WTC11 (cell line): ENCODE data around the gene FOXS1. TPM values are rescaled to one million over a fixed set of nuclear protein-coding genes. Genes with fewer than 3 reads are reported as not detected.

ENCODE experiments used
- ATAC-seq: fragments of 200-7000 bp; cut with Tn5 transposase; 2 replicates; pipeline ENCODE4 v1.10.0; 2021; ENCODE audit warnings: mild to moderate bottlenecking, moderate library complexity
- CTCF ChIA-PET: fragments of 300-600 bp; sonication (Branson Sonifier 250); formaldehyde crosslinking; loops from one replicate; lab custom pipeline; 2021; ENCODE audit warnings: antibody characterized with exemption; lab: Charles Lee
- POLR2A ChIA-PET: fragments of 350-600 bp; sonication (Branson Sonifier 250); formaldehyde crosslinking; loops from one replicate; lab custom pipeline; 2021; ENCODE audit warnings: antibody characterized with exemption; lab: Charles Lee
- DNase-seq: peaks from one replicate; pipeline ENCODE4 v3.0.0; 2021; ENCODE audit warnings: low spot score
- H3K27ac Mint-ChIP-seq: 2 replicates; pipeline ENCODE4 v1.8.0; 2021; ENCODE audit warnings: mixed read lengths
- H3K27me3 Mint-ChIP-seq: 2 replicates; pipeline ENCODE4 v1.8.0; 2021; ENCODE audit warnings: low read depth, mild to moderate bottlenecking, moderate library complexity, mixed read lengths
- H3K36me3 Mint-ChIP-seq: 2 replicates; pipeline ENCODE4 v1.8.0; 2021; ENCODE audit warnings: mixed read lengths
- H3K4me1 Mint-ChIP-seq: 2 replicates; pipeline ENCODE4 v1.8.0; 2022; ENCODE audit warnings: mixed read lengths
- H3K4me3 Mint-ChIP-seq: 2 replicates; pipeline ENCODE4 v1.8.0; 2021; ENCODE audit warnings: mild to moderate bottlenecking, moderate library complexity, mixed read lengths
- H3K9me3 Mint-ChIP-seq: 2 replicates; pipeline ENCODE4 v1.8.0; 2021; ENCODE audit warnings: mixed read lengths
- AFF4 ChIP-seq: sonication (generic); formaldehyde crosslinking; IDR thresholded peaks from 2 replicates; pipeline ENCODE4 v1.8.1; 2023; ENCODE audit warnings: mild to moderate bottlenecking, missing genetic modification reagents, borderline replicate concordance
- ATF6 ChIP-seq: sonication (generic); formaldehyde crosslinking; IDR thresholded peaks from 2 replicates; pipeline ENCODE4 v1.8.1; 2023; ENCODE audit warnings: mild to moderate bottlenecking, missing genetic modification reagents
- CREB1 ChIP-seq: sonication (generic); formaldehyde crosslinking; IDR thresholded peaks from 2 replicates; pipeline ENCODE4 v1.8.0; 2023; ENCODE audit warnings: mild to moderate bottlenecking, missing genetic modification reagents
- CTCF ChIP-seq: fragments of 200-600 bp; IDR thresholded peaks from 2 replicates; pipeline ENCODE4 v1.8.0; 2022; ENCODE audit warnings: antibody characterized with exemption
- ESRRA ChIP-seq: sonication (generic); formaldehyde crosslinking; IDR thresholded peaks from 2 replicates; pipeline ENCODE4 v1.8.1; 2022; ENCODE audit warnings: mild to moderate bottlenecking, missing genetic modification reagents, borderline replicate concordance
- FOXP4 ChIP-seq: sonication (generic); formaldehyde crosslinking; IDR thresholded peaks from 2 replicates; pipeline ENCODE4 v1.8.0; 2022; ENCODE audit warnings: mild to moderate bottlenecking, missing genetic modification reagents
- GRHL2 ChIP-seq: fragments of 250-450 bp; sonication (Bioruptor Pico); IDR thresholded peaks from 2 replicates; pipeline ENCODE4 v1.8.0; 2022; ENCODE audit warnings: mild to moderate bottlenecking, moderate library complexity; ENCODE audit not compliant: insufficient replicate concordance, severe bottlenecking
- GTF2I ChIP-seq: fragments of 250-450 bp; sonication (Bioruptor Pico); conservative IDR thresholded peaks from 2 replicates; pipeline ENCODE4 v1.4.0; 2021; ENCODE audit warnings: mild to moderate bottlenecking
- IRF1 ChIP-seq: sonication (generic); formaldehyde crosslinking; IDR thresholded peaks from 2 replicates; pipeline ENCODE4 v1.8.0; 2023; ENCODE audit warnings: missing genetic modification reagents
- JUN ChIP-seq: sonication (generic); formaldehyde crosslinking; IDR thresholded peaks from 2 replicates; pipeline ENCODE4 v1.8.0; 2023; ENCODE audit warnings: mild to moderate bottlenecking, missing genetic modification reagents
- MXD4 ChIP-seq: fragments of 250-450 bp; sonication (Bioruptor Pico); IDR thresholded peaks from 2 replicates; pipeline ENCODE4 v1.8.0; 2021; ENCODE audit warnings: mild to moderate bottlenecking, moderate library complexity, borderline replicate concordance
- OVOL2 ChIP-seq: fragments of 250-450 bp; sonication (Bioruptor Pico); IDR thresholded peaks from 2 replicates; pipeline ENCODE4 v1.9.0; 2021; ENCODE audit warnings: mild to moderate bottlenecking, borderline replicate concordance
- PREB ChIP-seq: sonication (generic); formaldehyde crosslinking; IDR thresholded peaks from 2 replicates; pipeline ENCODE4 v1.8.1; 2022; ENCODE audit warnings: mild to moderate bottlenecking, missing genetic modification reagents, moderate library complexity, borderline replicate concordance
- SMAD3 ChIP-seq: sonication (generic); formaldehyde crosslinking; IDR thresholded peaks from 2 replicates; pipeline ENCODE4 v1.8.0; 2022; ENCODE audit warnings: missing genetic modification reagents, mild to moderate bottlenecking, borderline replicate concordance
- SP1 ChIP-seq: sonication (generic); formaldehyde crosslinking; conservative IDR thresholded peaks from 2 replicates; pipeline ENCODE4 v1.8.1; 2022; ENCODE audit warnings: missing genetic modification reagents
- TEAD1 ChIP-seq: sonication (generic); formaldehyde crosslinking; IDR thresholded peaks from 2 replicates; pipeline ENCODE4 v1.8.0; 2022; ENCODE audit warnings: mild to moderate bottlenecking, missing genetic modification reagents
- TEAD4 ChIP-seq: sonication (generic); formaldehyde crosslinking; IDR thresholded peaks from 2 replicates; pipeline ENCODE4 v1.8.0; 2022; ENCODE audit warnings: mild to moderate bottlenecking, missing genetic modification reagents
- ZNF138 ChIP-seq: sonication (generic); formaldehyde crosslinking; conservative IDR thresholded peaks from 2 replicates; pipeline ENCODE4 v1.8.1; 2022; ENCODE audit warnings: mild to moderate bottlenecking, moderate library complexity, missing genetic modification reagents
- ZNF232 ChIP-seq: sonication (generic); formaldehyde crosslinking; IDR thresholded peaks from 2 replicates; pipeline ENCODE4 v1.8.0; 2022; ENCODE audit warnings: mild to moderate bottlenecking, missing genetic modification reagents
- ZNF263 ChIP-seq: sonication (generic); formaldehyde crosslinking; IDR thresholded peaks from 2 replicates; pipeline ENCODE4 v1.8.1; 2022; ENCODE audit warnings: low read depth, mild to moderate bottlenecking, moderate library complexity, missing genetic modification reagents
- total RNA-seq: library from RNA; stranded (reverse); gene quantifications from 3 replicates; pipeline ENCODE4 v1.2.3, GENCODE V29; 2021

FOXS1 gene
- total RNA-seq, 1 experiment from 2014 or later, result not detected

GRCh38 chr20:31848088-31848999, 2.9 kb upstream of the FOXS1 start (continued):
- TF ChIP-seq CTCF (no peak), TEAD4 (no peak), ZNF138 (no peak), CREB1 (CRISPR knock-in tag) (no peak), PREB (no peak), TEAD1 (CRISPR knock-in tag) (no peak), SP1 (CRISPR knock-in tag) (no peak), MXD4 (CRISPR knock-in tag) (no peak)

GRCh38 chr20:31846793-31847138, 1.4 kb upstream of the FOXS1 start:
- H3K9me3 Mint-ChIP-seq, result no peaks in the 10 kb centered on the region
- TF ChIP-seq FOXP4, result no peak
- no peak for TF ChIP-seq ATF6 (CRISPR knock-in tag)
- no peak for TF ChIP-seq SMAD3 (CRISPR knock-in tag)
- TF ChIP-seq OVOL2 (CRISPR knock-in tag), result no peak
- TF ChIP-seq GRHL2 (CRISPR knock-in tag), result no peak
- TF ChIP-seq ZNF263, result no peak
- no peak for TF ChIP-seq AFF4 (CRISPR knock-in tag)
- TF ChIP-seq IRF1 (CRISPR knock-in tag), result no peak
- no peak for TF ChIP-seq JUN (CRISPR knock-in tag)
- no peak for TF ChIP-seq TEAD4
- TF ChIP-seq ZNF232, result no peak
- TF ChIP-seq ESRRA (CRISPR knock-in tag), result no peak
- no peak for TF ChIP-seq GTF2I (CRISPR knock-in tag)
- no peak for TF ChIP-seq PREB
- H3K36me3 Mint-ChIP-seq, result no peaks in the 10 kb centered on the region
- peaks cover 20% of the 10 kb centered on the region for H3K4me1 Mint-ChIP-seq
- no peak overlapping the region for H3K27ac Mint-ChIP-seq
- H3K27me3 Mint-ChIP-seq, result peaks cover 35% of the 10 kb centered on the region
- POLR2A ChIA-PET, result no interaction called here
- CTCF ChIA-PET, result interaction anchor here (0.5 to 3.9 kb wide), 52 partner anchors 9 to 566 kb away, joined by 3 to 38 read pairs (median 4); partner anchors contain the start of gene PDRG1
- no peak for ATAC-seq
- H3K4me3 Mint-ChIP-seq, result no peak overlapping the region
- DNase-seq, result no peak
